Measurements from ENCODE around the gene LYSMD2. TPM values are rescaled to one million over a fixed set of nuclear protein-coding genes. Genes with fewer than 3 reads are reported as not detected.

The LYSMD2 gene
- total and polyA plus RNA-seq, 11 donors = 3.1 to 8.7 (median 5.7) TPM

DNA sequence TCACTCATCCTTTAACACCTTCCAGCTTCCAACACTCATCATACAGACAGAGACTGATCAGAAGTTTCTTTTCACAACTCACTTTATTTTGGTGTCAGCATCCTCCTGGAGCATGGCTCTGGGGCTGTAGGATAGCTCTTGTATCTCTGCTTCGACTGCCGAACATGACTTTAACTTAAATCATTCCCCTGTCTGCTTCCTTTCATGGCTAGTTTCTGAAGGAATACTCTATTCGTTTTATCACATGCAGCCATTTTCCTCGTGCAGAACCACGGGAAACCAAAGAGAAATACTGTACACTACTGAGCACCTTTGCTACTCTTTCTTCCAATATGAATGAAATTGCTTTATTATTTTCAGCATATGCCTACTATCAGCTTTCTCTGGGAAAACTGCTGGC is 11.9 kb upstream of the LYSMD2 start:
- Histone ChIP-seq H3K27ac (no peak overlapping the region), H3K4me3 (no peak overlapping the region), H3K27me3 (peaks cover 0 to 5% (median 0%) of the 10 kb centered on the region in 9 donors), H3K4me1 (peaks cover 0 to 24% (median 11%) of the 10 kb centered on the region in 12 donors), H3K36me3 (no peaks in the 10 kb centered on the region), H3K9me3 (no peaks in the 10 kb centered on the region)
- ATAC-seq = no peak
- no peak for TF ChIP-seq POLR2A (IDR thresholded peaks at IDR 0.05)
- TF ChIP-seq, protein P1, sequence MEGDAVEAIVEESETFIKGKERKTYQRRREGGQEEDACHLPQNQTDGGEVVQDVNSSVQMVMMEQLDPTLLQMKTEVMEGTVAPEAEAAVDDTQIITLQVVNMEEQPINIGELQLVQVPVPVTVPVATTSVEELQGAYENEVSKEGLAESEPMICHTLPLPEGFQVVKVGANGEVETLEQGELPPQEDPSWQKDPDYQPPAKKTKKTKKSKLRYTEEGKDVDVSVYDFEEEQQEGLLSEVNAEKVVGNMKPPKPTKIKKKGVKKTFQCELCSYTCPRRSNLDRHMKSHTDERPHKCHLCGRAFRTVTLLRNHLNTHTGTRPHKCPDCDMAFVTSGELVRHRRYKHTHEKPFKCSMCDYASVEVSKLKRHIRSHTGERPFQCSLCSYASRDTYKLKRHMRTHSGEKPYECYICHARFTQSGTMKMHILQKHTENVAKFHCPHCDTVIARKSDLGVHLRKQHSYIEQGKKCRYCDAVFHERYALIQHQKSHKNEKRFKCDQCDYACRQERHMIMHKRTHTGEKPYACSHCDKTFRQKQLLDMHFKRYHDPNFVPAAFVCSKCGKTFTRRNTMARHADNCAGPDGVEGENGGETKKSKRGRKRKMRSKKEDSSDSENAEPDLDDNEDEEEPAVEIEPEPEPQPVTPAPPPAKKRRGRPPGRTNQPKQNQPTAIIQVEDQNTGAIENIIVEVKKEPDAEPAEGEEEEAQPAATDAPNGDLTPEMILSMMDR (IDR thresholded peaks at IDR 0.05) = no peak
- WGBS, 4 donors = 71 to 75% (median 73%) methylated on average over 5 of the region's 5 CpGs
- no peak for DNase-seq
- intact Hi-C loops (cut with DNase I) = no loop called here

DNA sequence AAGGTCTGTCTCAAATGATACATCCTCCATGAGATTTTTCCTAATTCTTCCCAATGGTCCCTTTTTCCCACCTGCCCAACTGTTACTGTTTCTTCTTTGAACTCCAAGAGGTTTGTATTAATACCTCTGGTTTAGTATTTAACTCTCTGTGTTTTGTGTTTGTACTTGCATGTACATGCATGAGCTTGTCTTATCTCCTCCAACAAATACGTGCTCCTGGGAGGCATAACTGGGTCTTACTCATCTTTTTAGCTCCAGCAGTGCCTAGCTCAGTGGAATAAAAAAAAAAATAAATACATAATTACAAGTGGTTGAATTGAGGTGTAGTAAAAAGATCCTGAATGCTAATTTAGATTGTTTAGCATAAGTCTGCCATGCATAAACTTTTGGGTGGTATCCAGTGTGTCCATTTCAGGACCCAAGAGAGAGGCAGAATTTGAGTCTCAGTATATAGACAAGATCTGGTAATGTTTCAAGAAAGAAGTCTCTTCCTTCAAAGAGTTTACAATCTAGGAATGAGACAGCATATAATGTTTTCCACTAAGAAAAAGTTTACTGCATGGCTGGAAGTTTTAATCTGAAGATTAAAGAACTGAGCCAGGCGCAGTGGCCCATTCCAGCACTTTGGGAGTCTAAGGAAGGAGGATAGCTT is 1.7 kb upstream of the LYSMD2 start:
- 91 to 97% (median 93%) methylated on average over 2 of the region's 2 CpGs for WGBS, 4 donors
- Histone ChIP-seq H3K9me3 (no peaks in the 10 kb centered on the region), H3K27me3 (no peaks in the 10 kb centered on the region), H3K27ac (peak overlapping the region in 1 of 12 donors; percentile 86), H3K36me3 (no peaks in the 10 kb centered on the region), H3K4me1 (peaks cover 0 to 34% (median 16%) of the 10 kb centered on the region in 12 donors), H3K4me3 (no peak overlapping the region)
- ATAC-seq (no peak), DNase-seq (no peak)
- intact Hi-C loops (cut with DNase I) = no loop called here
- TF ChIP-seq POLR2A (IDR thresholded peaks at IDR 0.05) = no peak
- TF ChIP-seq, protein P1 (IDR thresholded peaks at IDR 0.05) = no peak

DNA sequence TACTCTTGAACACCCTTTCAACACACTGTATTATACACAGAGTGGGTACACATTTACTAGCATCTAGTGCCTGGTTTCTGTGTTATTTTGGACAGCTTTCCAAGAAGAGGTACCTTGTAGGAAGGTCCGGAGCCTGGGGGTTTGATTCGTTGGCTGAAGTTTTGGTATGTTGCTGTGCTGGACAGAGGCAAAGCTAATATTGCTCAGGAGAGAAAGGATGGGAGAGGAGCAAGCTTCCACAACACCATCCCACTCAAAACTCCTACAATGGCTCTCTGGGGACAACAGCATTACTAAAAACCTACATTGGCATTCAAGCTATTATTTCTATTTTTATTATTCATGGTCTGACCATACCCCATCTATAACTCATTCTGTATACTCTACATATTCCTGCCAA is 1.1 kb upstream of the LYSMD2 start:
- H3K27ac ChIP-seq = peak overlapping the region in 6 of 12 donors; percentile 78 to 91 (median 88)
- ATAC-seq (no peak), DNase-seq (no peak)
- WGBS, 4 donors = 37 to 43% (median 41%) methylated on average over 2 of the region's 2 CpGs
- intact Hi-C loops (cut with DNase I) = no loop called here
- H3K27me3 ChIP-seq = no peaks in the 10 kb centered on the region
- peak overlapping the region in 2 of 12 donors; percentile 74 to 83 for H3K4me3 ChIP-seq
- H3K4me1 ChIP-seq = peaks cover 0 to 40% (median 17%) of the 10 kb centered on the region in 12 donors
- no peaks in the 10 kb centered on the region for H3K36me3 ChIP-seq
- no peak for TF ChIP-seq POLR2A (IDR thresholded peaks at IDR 0.05)
- TF ChIP-seq, protein P1 (IDR thresholded peaks at IDR 0.05) = no peak
- no peaks in the 10 kb centered on the region for H3K9me3 ChIP-seq

DNA sequence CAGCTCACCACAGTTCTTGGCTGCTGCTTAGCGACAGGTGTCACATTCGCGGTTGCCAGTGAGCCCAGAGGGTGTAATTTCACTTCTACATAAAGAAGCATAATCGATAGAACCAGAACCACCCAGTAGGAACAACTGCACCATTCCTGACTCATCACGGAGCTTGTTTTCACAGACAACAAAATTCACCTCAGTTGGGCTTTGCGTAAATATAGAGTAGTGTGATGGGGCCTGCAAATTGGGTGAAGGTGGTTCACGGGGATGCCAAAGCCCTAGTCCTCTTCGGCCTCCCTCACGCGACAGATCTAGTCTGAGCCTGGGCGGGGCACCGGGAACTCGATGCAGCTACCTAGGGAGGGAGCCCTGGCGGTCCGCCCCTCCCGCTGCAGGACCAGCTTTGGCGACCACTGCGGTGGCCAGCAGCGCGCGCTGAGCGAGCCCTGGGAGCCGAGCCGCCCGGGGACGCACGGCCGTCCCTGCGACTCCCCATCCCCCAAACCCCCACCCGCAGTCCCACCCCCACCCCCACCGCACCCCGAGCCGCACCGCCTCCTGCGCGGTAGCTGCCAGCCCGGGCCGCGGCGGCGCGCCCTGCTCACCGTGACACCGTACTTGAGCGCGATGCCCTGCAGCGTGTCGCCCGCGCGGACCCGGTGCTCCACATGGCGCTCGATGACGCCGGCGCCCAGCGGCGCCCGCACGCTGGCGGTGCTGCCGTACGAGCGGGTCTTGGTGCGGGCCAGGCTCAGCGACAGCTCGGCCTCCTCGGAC is 519 bp downstream of the LYSMD2 start:
- Histone ChIP-seq H3K4me1 (peaks cover 0 to 56% (median 27%) of the 10 kb centered on the region in 12 donors), H3K9me3 (no peaks in the 10 kb centered on the region), H3K36me3 (no peaks in the 10 kb centered on the region), H3K27me3 (no peaks in the 10 kb centered on the region), H3K4me3 (peak overlapping the region; percentile 62 to 93 (median 76)), H3K27ac (peak overlapping the region; percentile 65 to 92 (median 86))
- DNase-seq (peak; percentile 32 to 71 (median 45)), ATAC-seq (peak in 2 of 4 donors; percentile 59 to 70)
- 3 to 14% (median 7%) methylated on average over 22 to 69 of the region's 69 CpGs for WGBS, 4 donors
- TF ChIP-seq POLR2A (IDR thresholded peaks at IDR 0.05) = no peak
- TF ChIP-seq, protein P1 (IDR thresholded peaks at IDR 0.05) = no peak
- intact Hi-C loops (cut with DNase I) = no loop called here

All from heart left ventricle (tissue), 16 donors.